Suppressor macrophage treated with lipopolysaccharide for 4 hours (primary cell): ENCODE results near the gene VRTN.

Experiments used
- DNase-seq: peaks from one replicate; pipeline ENCODE4 v3.0.0-alpha.2; 2020

VRTN gene

DNA sequence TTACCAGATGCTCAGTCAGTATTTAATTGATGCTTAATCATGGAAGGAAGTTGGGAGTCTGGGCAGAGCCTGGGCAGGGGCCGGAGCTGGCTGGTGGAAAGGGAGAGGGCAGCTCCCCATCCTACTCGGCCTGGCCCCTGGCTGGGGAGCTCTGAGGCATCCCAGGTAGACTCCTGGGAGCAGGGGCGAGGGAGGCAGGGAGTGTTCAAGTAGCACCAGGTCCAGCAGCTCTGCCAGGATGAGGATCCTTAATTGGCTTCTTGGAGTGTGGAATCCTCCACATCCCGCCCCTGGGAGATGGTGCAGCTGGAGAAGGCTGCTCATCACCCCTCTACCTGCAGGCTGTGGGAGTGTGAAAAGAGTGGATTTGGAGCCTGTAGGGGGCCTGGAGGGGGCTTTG, 46.8 kb downstream of the VRTN start:
- DNase-seq = no peak

DNA sequence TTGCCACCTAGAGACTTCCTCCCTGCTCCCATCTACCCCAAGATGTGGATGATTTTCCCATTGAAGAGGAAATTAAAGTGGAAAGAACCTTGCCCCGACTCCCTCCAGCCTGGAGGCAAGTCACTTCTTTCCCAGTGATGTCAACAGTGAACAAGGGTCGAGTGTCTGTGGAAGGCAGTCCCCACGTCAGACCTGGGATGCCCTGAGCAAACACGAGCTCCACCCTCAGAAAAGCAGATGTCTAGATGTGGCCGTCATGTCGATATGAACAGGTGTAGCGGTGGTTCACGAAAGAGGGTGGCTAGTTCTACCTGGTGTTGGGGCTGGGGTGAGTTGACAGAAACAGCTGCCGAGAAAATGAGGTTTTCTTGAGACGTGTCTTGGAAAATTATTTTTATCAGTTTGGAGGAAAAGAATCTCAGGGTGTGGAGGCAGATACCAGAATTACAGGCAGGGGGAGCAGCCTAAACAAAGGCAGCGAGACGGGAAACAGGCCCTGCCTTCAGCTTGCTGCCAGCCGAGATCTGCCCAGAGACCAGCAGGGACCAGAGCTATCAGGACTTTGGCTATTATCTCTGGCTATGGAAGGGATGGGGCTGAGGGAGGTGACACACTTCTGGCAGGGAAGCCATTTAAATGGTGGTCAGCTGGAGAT, 51.9 kb downstream of the VRTN start:
- DNase-seq = no peak

DNA sequence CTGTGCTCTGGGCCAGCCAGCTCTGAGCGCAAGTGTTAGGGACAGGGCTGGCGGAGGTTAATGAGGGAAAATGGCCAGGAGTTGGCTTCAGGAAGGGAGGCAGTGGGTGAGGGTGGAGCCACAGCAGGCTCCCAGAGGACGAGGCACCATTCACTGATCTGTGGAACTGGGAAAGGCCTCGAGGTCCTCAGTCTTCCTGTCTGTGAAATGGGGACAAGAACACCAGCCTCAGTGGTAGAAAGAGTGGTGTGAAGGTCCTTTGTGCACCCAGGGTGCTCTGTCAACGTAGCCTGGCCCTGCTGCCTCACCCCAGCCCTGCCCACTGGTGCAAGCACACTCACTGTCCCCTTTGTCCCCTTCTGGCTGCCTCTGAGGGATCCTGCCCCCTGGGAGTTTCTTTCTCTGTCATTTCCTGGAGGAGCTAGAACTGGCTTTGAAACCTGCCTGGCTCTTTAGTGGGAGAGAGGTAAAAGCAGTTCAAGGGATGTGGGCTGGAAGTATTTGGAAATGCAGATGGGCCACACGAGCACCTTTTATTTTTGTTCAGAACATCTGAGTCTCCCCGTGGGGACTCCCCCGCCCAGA, 52.7 kb downstream of the VRTN start:
- no peak for DNase-seq

DNA sequence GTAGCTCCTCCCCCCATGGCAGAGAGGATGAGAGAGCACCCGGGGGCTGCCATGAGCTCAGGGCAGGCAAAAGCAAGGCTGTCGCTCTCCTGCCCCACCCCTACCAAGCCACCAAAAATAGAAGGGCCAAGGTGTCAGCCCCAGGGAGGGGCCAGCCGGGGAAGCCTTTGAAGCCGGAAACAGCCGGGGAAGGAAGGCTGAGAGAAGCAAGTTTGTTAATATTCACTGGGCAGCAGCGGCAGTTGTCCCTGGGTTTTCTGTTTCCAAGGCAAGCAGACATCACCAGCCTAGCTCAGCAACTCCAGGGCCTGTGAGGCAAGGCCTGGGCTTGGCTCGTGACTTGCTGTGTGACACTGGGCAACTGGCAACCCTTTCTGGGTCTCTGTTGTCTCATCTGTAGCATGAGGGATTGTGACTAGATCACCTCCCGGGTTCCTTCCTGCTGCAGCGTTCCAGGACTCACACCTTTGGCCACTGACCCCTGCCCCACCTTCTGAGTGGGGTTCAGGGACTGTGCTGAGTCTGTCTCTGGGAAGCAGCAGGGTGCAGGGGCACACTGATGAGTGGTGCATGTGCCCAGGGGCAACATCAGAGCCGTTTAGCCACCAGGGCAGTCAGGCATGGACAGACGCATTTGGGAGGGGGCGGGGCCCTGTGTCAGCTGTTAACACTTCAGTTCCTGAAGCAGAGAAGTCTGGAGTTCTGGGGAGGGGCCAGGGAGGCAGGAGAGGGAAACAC, 53.4 kb downstream of the VRTN start:
- DNase-seq = peak; percentile 43

DNA sequence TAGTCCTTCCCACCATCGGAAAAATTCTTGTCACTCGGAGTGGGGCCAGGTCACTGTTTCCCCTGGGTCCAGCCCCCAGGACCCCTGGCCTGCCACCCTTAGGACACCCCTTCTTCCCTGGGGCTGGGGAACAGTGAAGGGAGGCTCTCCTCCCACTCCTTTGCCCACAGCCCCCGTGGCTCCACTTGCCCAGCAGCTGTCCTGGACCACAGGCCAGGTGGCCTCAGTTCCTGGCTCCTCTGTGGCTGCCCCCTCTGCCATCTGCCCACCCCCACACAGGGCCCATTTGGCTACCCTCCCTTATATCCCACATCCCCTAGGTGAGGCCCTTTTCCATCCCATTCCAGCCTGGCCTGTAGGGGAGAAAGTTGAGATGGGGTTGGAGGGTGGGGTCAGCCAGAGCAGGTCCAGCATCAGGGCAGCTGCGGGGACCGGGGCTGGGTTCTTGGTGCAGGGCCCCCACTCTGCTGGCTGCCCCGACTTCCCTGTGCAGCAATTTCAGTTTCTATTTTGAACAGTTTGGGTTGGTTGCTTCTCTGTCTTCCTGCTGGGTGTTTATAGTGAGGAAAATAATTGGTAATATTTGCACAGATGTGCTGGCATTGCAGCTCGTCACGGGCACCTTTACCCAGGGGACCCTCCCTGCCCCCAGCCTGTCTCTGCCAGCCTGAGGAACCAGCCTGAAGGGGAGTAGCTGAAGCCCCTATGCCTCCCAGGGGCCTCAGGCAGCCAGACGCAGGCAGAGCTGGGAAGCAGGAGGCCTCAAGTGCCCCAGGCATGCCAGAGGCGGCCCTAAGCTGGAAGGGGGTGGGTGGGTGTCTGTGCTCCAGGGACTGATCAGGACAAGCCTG, 54.4 kb downstream of the VRTN start:
- DNase-seq = peak; percentile 9

DNA sequence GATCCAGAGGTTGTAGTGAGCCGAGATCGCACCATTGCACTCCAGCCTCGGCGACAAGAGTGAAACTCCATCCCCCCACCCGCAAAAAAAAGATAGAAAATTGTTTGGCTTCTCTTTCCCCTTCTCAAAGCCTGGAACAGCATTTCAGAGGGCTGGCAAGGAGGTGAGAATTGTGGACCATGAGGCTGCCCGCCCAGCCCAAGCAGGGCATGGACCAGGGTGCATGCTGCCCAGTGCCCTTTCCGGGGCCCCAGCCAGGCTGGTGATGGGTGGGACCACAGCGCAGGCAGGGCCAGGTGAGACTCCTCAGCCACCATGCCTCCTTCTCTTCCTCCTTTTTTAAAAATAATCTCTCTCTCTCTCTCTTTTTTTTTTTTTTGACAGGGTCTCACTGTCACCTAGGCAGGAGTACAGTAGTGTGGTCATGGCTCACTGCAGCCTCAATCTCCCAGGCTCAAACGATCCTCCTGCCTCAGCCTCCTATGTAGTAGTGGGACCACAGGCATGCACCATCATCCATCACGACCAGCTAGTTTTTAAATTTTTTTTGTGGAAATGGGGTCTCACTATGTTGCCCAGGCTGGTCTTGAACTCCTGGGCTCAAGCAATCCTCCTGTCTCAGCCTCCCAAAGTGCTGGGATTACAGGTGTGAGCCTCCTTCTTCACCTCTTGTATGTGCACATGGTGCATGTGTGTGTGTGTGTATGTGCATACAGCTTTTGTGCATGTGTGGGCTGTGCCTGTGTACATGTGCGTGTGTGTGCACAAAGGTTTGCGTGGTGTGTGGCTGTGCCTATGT, 55.5 kb downstream of the VRTN start:
- DNase-seq = no peak

DNA sequence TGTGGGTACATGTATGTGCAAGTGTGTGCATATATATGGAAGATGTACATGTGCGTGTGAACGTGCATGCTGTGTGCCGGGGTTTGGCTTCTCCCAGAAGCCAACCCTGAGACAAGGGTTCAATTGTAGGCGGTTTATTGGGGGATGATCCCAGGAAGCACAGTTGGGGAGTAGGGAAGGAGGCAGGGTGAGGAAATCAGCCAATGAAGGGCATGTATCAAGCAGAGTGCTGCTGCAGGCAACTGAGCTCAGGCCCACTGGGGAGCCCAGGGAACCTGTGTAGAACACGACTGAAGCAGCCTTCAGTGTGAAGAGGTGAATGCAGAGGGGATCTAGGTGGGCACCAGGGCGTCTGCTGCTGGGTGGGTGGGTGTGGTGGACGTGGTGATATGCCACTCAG, 56.2 kb downstream of the VRTN start:
- no peak for DNase-seq

DNA sequence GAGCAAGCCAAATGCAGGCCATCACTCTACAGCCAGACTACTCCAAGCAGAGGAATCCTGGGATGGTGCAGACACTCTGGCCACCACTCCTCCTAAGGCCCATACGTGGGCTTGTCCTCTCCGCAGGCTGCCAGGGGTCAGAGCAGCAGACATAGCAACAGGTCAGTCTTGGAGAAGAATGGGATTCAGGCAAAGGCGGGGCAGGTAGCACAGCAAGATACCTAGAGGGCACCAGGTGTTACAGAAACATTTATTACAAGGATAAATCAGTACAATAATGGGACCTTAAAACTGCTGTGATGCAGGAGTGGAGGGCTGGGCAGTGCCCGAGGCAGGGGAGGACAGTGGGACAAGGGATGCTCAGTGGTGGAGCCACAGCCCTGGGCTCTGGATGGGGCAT, 57.4 kb downstream of the VRTN start:
- DNase-seq = no peak

DNA sequence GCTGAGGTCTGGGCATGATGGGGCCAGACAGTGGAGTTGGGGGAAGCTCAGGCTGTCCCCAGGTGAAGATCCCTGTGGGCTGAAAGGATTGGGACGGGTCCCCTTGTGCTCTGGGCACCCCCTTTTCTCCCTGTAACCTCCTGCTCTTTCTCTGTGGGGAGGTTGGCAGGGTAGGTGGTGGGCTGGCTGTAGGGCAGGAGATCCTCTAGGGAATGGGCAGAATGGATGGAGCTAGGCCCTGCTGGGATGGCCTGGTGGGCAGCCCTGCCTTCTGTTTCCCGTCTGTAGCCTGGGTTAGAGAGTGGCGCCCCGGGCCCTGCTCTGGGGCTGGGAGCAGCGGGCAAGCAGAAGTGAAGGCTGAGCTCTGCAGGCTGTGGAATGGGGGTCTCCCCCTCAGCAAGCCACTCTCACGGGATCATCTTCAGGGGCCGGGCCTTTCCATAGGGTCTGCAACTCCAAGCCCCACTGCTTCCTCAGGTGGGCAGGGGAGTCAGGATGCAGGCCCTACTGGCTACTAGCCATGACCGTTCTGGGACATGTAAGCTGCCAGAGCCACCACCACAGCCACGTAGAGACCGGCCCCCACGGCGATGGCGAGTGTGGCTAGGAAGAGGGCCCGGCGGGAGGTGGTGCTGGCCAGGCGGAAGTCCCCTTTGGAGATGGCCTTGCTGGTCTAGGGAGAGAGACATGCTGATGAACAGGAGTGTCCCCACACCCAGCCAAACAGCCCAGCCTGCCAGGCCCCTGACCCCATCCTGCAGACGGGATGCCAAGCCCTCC, 58.9 kb downstream of the VRTN start:
- no peak for DNase-seq

DNA sequence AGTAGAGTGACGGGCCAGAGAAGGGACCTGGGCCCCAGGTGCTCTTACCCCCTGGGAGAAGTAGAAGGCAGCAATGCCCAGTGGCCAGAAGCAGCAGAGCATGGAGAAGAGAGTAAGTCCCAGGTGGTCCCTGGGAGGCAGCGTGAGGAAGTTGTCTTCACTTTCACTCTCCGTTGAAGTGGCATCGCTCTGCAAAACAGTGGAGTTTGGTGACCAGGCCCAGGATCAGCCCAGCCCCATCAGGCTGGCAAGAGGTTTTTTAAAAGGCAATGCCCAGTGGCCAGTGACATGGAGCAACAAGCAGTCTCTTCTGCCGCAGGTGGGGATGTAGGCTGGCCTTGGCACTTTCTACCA, 59.5 kb downstream of the VRTN start:
- no peak for DNase-seq

DNA sequence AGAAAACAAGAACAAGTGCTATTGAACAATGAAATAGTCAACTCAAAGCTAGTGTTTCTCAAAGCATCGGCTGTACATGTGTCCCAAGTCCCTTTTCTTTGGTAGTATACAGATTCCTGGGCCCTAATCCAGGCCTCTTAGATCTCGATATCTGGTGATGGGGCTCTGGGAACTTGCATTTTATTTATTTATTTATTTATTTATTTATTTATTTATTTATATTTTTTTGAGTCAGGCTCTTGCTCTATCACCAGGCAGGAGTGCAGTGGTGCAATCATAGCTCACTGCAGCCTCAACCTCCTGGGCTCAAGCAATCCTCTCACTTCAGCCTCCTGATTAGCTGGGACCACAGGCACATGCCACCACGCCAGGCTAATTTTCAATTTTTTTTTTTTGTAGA, 60.6 kb downstream of the VRTN start:
- no peak for DNase-seq

DNA sequence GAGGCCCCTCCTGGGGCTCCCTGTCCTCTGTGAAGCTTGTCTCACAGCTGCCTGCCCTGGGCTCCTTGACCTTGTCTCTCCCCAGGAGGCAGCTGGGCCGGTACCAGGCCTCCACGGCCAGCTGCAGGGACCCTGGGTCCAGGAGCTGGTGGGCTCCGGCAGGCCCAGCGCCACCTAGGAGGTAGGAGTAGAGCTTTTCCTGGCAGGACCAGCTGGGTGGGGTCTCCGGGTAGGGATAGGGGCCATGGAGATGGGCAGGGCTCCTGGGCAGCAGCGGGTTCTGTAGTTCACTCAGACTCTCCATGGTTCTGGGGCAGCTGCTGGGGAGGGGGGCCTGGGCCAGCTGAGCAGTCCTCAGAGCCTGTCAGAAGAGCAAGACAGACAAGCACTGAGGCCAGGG, 61.2 kb downstream of the VRTN start:
- no peak for DNase-seq
